Activated CD8-positive, alpha-beta T cell treated with anti-CD3 and anti-CD28 coated beads for 36 hours (primary cell): ENCODE measurements around the gene PAMR1. TPM values are rescaled to one million over a fixed set of nuclear protein-coding genes. Genes with fewer than 3 reads are reported as not detected.

Source experiments
- ATAC-seq: fragments of 200-7000 bp; cut with Tn5 transposase; one replicate; pipeline ENCODE4 v1.10.0; 2021; ENCODE audit warnings: mild to moderate bottlenecking, moderate library complexity
- CTCF ChIA-PET: fragments of 350-600 bp; sonication (Branson Sonifier 250); formaldehyde crosslinking; loops from one replicate; lab custom pipeline; 2021; ENCODE audit warnings: antibody characterized with exemption; lab: Charles Lee
- POLR2A ChIA-PET: fragments of 350-600 bp; sonication (Branson Sonifier 250); formaldehyde crosslinking; loops from one replicate; lab custom pipeline; 2021; ENCODE audit warnings: antibody characterized with exemption; lab: Charles Lee
- DNase-seq: peaks from one replicate; pipeline ENCODE4 v3.0.0-alpha.2; 2020
- H3K27ac Mint-ChIP-seq: one replicate; pipeline ENCODE4 v1.8.0; 2021; ENCODE audit warnings: mild to moderate bottlenecking, mixed read lengths
- H3K27me3 Mint-ChIP-seq: one replicate; pipeline ENCODE4 v1.8.0; 2021; ENCODE audit warnings: mixed read lengths
- H3K36me3 Mint-ChIP-seq: one replicate; pipeline ENCODE4 v1.8.0; 2021; ENCODE audit warnings: low read depth, mixed read lengths
- H3K4me1 Mint-ChIP-seq: one replicate; pipeline ENCODE4 v1.8.0; 2021; ENCODE audit warnings: low read depth, mixed read lengths
- H3K4me3 Mint-ChIP-seq: one replicate; pipeline ENCODE4 v1.8.0; 2021; ENCODE audit warnings: mild to moderate bottlenecking, moderate library complexity, mixed read lengths
- H3K9me3 Mint-ChIP-seq: one replicate; pipeline ENCODE4 v1.8.0; 2021; ENCODE audit warnings: mixed read lengths
- CTCF ChIP-seq: fragments of 200-600 bp; IDR thresholded peaks from one replicate; pipeline ENCODE4 v1.8.0; 2022; ENCODE audit warnings: antibody characterized with exemption, mild to moderate bottlenecking
- intact Hi-C: fragments of 100-400 bp; cut with micrococcal nuclease; formaldehyde crosslinking; loops from one replicate; pipeline ENCODE4 v1.10.0; 2022
- total RNA-seq, 2 experiments: library from RNA; stranded (reverse); gene quantifications; one replicate each; pipeline ENCODE4 v1.2.3, GENCODE V29; 2021

The PAMR1 gene
- total RNA-seq, 2 experiments from 2014 or later, result not detected

GRCh38 chr11:35518766-35519165 is 6.7 kb downstream of the PAMR1 start:
- DNase-seq, result no peak
- intact Hi-C loops, result no loop called here
- Mint-ChIP-seq H3K36me3 (no peaks in the 10 kb centered on the region), H3K27ac (no peak overlapping the region), H3K9me3 (no peaks in the 10 kb centered on the region), H3K4me1 (no peaks in the 10 kb centered on the region), H3K4me3 (no peak overlapping the region), H3K27me3 (peaks cover 32% of the 10 kb centered on the region)
- ChIA-PET CTCF (no interaction called here), POLR2A (no interaction called here)
- ATAC-seq, result no peak
- no peak for TF ChIP-seq CTCF

GRCh38 chr11:35517481-35517880 is 7.9 kb downstream of the PAMR1 start:
- TF ChIP-seq CTCF, result no peak
- POLR2A ChIA-PET, result no interaction called here

GRCh38 chr11:35516403-35516802 is 9.0 kb downstream of the PAMR1 start:
- ChIA-PET POLR2A (no interaction called here), CTCF (interaction anchor here (1.6 kb wide), 1 partner anchor 31 kb away, joined by 3 read pairs; no protein-coding TSS in a partner anchor)
- intact Hi-C loops, result no loop called here
- DNase-seq (no peak), ATAC-seq (no peak)
- TF ChIP-seq CTCF, result no peak
- H3K36me3 Mint-ChIP-seq, result no peaks in the 10 kb centered on the region
- no peaks in the 10 kb centered on the region for H3K9me3 Mint-ChIP-seq
- no peak overlapping the region for H3K27ac Mint-ChIP-seq
- H3K4me3 Mint-ChIP-seq, result no peak overlapping the region
- peaks cover 21% of the 10 kb centered on the region for H3K27me3 Mint-ChIP-seq
- H3K4me1 Mint-ChIP-seq, result no peaks in the 10 kb centered on the region

More at GRCh38 chr11:35517481-35517880, 7.9 kb downstream of the PAMR1 start:
- no peaks in the 10 kb centered on the region for H3K36me3 Mint-ChIP-seq
- H3K4me3 Mint-ChIP-seq, result no peak overlapping the region
- intact Hi-C loops, result no loop called here
- no peaks in the 10 kb centered on the region for H3K4me1 Mint-ChIP-seq
- ATAC-seq, result no peak
- no peaks in the 10 kb centered on the region for H3K9me3 Mint-ChIP-seq
- peaks cover 23% of the 10 kb centered on the region for H3K27me3 Mint-ChIP-seq
- no peak for DNase-seq
- CTCF ChIA-PET, result interaction anchor here (1.6 kb wide), 1 partner anchor 32 kb away, joined by 3 read pairs; no protein-coding TSS in a partner anchor
- H3K27ac Mint-ChIP-seq, result no peak overlapping the region

- Mint-ChIP-seq H3K4me1 (no peaks in the 10 kb centered on the region), H3K4me3 (no peak overlapping the region), H3K9me3 (no peaks in the 10 kb centered on the region), H3K36me3 (no peaks in the 10 kb centered on the region), H3K27me3 (peaks cover 20% of the 10 kb centered on the region), H3K27ac (no peak overlapping the region)
- TF ChIP-seq CTCF, result no peak
- ChIA-PET POLR2A (no interaction called here), CTCF (no interaction called here)
- intact Hi-C loops, result no loop called here
- DNase-seq (no peak), ATAC-seq (no peak)
Observed at GRCh38 chr11:35515224-35515623, 10.2 kb downstream of the PAMR1 start.

- Mint-ChIP-seq H3K27ac (no peak overlapping the region), H3K4me1 (no peaks in the 10 kb centered on the region), H3K27me3 (peaks cover 18% of the 10 kb centered on the region), H3K4me3 (no peak overlapping the region), H3K36me3 (no peaks in the 10 kb centered on the region), H3K9me3 (no peaks in the 10 kb centered on the region)
- POLR2A ChIA-PET, result no interaction called here
- DNase-seq (no peak), ATAC-seq (no peak)
- intact Hi-C loops, result no loop called here
- no peak for TF ChIP-seq CTCF
- CTCF ChIA-PET, result no interaction called here
Observed at GRCh38 chr11:35514481-35514880, 10.9 kb downstream of the PAMR1 start.
